Choroid plexus epithelial cell (primary cell): Measurements from ENCODE around the gene CAMK1G.

Experiments
- DNase-seq: peaks from one replicate; pipeline ENCODE4 v3.0.0-alpha.2; 2010; ENCODE audit warnings: low read depth
- H3K4me3 ChIP-seq: 2 replicates; pipeline ENCODE4 v1.5.1; 2011; ENCODE audit warnings: low read depth, mild to moderate bottlenecking, control low read depth, low read length, moderate library complexity
- TF ChIP-seq, protein P1 (sequence below): conservative IDR thresholded peaks from 2 replicates; pipeline ENCODE4 v1.5.1; 2011; ENCODE audit warnings: low read depth, mild to moderate bottlenecking, control low read depth, inconsistent platforms, low read length, moderate library complexity

CAMK1G gene

DNA sequence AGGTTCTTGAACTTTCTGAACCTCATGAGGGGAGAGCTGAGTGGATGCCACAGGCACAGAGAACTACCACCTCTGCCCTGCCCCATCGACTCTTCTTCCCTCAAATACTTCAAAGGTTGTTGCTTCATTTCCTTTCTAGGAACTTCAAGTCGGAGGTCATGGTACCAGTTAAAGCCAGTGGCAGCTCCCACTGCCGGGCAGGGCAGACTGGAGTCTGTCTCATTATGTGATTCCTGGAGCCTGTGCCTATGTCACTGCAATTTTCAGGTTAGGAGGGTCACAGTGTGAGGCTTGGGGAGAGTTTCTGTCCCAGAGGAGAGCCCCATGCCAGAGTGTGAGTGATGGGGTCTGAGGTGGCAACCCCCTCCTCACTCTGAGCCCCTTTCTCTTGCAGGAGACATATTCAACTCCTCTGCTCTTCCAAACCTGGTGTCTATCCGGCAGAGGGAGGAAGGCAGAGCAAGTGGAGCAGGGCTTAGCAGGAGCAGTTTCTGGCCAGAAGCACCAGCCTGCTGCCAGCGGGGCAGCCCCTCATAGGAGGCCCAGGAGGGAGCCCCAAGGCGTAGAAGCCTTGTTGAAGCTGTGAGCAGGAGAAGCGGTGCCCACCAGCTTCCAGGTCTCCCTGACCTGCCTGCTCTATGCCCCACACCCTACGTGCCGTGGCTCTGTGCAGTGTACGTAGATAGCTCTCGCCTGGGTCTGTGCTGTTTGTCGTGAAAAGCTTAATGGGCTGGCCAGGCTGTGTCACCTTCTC, 29.3 kb downstream of the CAMK1G start:
- no peak for DNase-seq
- H3K4me3 ChIP-seq = no peak overlapping the region
- TF ChIP-seq, protein P1, sequence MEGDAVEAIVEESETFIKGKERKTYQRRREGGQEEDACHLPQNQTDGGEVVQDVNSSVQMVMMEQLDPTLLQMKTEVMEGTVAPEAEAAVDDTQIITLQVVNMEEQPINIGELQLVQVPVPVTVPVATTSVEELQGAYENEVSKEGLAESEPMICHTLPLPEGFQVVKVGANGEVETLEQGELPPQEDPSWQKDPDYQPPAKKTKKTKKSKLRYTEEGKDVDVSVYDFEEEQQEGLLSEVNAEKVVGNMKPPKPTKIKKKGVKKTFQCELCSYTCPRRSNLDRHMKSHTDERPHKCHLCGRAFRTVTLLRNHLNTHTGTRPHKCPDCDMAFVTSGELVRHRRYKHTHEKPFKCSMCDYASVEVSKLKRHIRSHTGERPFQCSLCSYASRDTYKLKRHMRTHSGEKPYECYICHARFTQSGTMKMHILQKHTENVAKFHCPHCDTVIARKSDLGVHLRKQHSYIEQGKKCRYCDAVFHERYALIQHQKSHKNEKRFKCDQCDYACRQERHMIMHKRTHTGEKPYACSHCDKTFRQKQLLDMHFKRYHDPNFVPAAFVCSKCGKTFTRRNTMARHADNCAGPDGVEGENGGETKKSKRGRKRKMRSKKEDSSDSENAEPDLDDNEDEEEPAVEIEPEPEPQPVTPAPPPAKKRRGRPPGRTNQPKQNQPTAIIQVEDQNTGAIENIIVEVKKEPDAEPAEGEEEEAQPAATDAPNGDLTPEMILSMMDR = no peak

DNA sequence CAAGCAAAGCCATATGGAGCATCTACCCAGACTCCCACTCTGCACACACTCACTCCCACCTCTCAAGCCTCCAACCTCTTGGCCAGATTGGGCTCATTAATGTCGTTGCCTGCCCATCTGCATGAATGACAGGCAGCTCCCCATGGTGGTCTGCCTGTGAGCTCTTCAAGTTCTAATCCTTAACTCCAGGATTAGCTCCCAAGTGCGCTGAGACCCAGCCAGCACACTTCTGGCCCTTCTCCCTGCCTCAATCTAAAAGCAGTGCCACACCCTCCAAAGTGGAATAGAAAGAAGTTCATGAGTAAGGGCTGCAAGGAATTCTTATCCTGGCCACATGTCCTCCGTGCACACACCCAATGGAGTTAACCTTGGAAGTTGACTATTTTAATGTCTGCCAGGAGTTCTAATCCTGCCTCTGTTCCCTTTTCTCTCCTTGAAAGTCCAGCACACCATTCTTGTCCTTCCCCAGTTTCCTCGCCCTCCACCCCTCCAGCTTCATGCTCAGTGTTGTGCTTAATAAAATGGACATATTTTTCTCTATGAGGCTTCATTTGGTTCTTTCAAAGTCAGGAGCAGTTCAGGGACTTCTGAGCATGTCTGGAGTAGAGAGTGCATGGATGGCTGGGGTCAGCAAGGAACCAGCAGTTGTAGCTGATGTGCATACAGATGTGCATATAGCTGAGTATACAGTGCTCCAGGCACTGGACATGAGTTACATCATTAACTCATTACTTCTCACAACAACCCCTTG, 30.1 kb downstream of the CAMK1G start:
- TF ChIP-seq, protein P1 = no peak
- no peak overlapping the region for H3K4me3 ChIP-seq
- DNase-seq = no peak

DNA sequence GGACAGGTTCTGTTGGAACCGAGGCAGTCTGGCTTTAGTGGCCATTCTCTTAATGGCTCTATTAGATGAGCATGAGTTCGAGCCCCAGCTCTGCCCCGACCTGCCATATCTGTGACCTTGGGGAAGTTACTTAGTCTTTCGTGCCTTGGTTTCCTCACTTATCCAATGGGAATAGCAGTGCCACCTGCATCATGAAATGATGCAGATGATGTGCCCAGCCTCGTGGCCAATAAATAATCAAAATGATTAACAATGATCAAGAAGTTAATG, 30.6 kb downstream of the CAMK1G start:
- TF ChIP-seq, protein P1 = no peak
- no peak overlapping the region for H3K4me3 ChIP-seq
- DNase-seq = no peak

DNA sequence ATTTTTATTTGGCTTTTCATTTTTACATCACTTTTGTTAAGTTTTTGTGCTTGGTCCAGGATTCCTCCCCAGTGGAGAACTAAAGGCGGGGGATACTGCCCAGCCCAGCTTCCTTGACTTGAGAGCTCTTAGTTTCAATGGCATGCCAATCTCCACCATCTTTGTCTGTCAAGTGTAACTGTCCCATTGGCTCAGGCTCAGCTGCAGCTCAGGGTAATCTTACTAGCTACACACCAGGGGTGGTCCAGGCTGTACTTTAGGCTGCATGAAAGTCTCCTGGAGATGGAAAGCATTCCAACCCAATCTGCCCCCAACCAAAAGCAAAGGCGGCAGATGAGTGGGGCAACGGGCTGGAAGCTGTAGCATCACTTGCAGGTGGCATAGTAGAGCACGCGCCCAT, 31.4 kb downstream of the CAMK1G start:
- DNase-seq = no peak
- TF ChIP-seq, protein P1 = no peak
- no peak overlapping the region for H3K4me3 ChIP-seq

DNA sequence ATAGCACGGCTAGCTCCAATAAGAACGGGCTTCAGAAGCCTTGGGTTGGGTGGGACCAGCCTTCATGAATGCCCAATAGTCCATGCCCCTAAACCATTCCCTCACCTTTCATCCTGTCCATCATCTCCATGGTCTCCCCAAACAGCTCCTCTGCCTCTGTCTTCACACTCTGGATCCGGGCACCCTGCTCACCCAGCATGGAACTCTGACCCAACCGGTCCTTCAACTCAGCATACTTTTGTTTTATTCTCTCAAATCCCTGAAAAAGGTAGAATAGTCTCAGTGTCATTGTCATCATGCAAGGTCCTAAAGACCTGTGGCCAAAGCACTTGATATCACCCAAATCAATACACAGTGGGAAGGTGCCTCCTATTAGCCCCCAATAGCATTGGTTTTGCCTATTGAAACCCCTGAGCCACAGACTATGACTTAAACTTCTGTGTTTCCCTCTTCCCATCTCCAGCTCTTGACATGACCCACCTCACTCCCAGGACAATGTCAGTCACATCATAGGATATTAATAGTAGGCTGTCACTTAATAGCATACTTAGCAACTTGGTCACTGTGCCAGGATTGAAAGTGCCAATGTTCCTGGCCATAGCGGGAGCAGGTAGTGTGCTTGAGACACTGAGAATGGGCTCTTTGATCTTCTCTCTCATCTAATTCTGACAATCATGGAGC, 33.0 kb downstream of the CAMK1G start:
- TF ChIP-seq, protein P1 = no peak
- no peak for DNase-seq
- H3K4me3 ChIP-seq = no peak overlapping the region

DNA sequence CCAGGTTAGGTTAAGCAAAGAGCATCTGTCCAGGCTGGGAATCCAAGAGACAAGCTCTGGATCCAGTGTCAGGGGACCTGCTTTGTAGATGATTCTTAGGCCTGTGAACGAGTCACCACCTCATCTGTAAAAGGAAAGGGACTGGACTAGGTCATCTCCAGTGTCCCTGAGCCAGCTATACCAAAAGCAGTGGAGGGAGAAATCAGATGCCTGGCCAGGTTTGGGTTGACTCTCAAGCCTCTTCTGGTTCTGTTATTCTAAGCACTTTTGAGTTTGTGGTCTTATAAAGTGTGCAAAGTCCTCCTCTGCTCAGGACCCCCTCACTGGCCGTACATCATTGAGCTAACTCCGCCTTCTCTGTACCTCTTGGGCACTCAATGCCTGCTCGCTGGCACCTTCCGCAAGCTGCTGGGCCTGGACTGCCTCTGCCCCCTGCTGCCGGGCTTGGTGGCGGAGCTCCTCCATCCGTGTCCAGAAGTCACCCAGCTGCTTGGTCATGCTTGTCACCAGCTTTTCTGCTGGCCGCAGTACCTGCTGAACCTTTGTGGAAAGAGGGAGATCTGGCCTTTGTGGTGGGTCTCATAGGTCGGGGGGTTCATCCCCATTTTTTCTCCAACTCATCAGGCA, 33.6 kb downstream of the CAMK1G start:
- no peak overlapping the region for H3K4me3 ChIP-seq
- TF ChIP-seq, protein P1 = no peak
- no peak for DNase-seq
